Loucy (cell line): ENCODE measurements around the gene GREB1L.

Source experiments
- CTCF ChIP-seq: fragments of 200-600 bp; sonication (generic); conservative IDR thresholded peaks from 2 replicates; pipeline ENCODE4 v1.5.1; 2014; ENCODE audit warnings: mild to moderate bottlenecking, antibody characterized with exemption, low read length
- EZH2phosphoT487 ChIP-seq: fragments of 200-600 bp; IDR thresholded peaks from 2 replicates; pipeline ENCODE4 v1.6.1; 2018; ENCODE audit warnings: antibody characterized with exemption, mild to moderate bottlenecking, moderate library complexity, borderline replicate concordance

DNA sequence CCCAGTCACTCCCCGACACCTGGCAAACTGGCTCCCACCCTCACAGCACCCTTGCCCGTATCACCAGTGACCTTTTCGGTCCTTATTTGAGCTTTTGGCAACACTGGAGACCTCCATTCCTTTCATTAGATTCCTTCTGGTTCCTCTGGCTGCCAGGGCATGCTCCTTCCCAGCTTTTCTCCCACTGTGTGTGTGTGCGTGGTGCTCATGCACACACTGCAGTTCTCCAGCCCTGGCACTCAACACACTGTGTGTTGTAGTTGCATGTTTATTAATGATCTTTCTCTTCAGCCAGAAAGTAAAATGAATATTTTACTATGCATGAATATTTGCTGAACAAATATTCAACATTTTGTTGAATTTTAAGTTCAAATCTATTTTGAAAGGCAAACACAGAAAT is 219.4 kb downstream of the GREB1L start:
- TF ChIP-seq CTCF (no peak), EZH2phosphoT487 (no peak)
